Measurements from ENCODE around the gene ZNF189.

GRCh38 chr9:101445353-101446029 is 46.8 kb downstream of the ZNF189 start:
- TF ChIP-seq CTCF (conservative IDR thresholded peaks at IDR 0.05) (no peak), ZFX (IDR thresholded peaks at IDR 0.05) (no peak)
